Hippocampal formation (tissue), 2 donors: ENCODE data around the gene EVC2.
"Not testable (repeated sequence)": the region's sequence is repeated elsewhere in the genome, so short reads cannot be mapped to it uniquely, and the experiment has no call there.

Experiments
- DNase-seq, 2 donors: peaks; one replicate each; lab custom pipeline; 2025; lab: John Stamatoyannopoulos, UW

EVC2 gene

DNA sequence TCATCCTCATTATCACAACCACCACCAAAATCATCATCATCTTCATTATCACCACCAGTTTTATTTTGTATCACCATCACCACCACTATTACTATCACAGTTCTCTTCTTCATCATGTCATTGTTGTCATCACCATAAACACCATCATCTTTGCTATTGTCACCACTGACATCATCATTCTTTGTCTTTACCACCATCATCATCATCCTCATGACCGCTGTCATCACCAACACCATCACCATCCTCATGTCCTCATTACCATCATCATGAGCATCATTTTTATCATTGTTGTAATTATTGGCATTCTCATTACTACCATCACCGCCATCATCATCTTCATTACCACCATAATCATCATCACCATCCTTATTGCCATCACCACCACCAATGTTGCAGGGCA is 34.0 kb upstream of the EVC2 start:
- no peak for DNase-seq

DNA sequence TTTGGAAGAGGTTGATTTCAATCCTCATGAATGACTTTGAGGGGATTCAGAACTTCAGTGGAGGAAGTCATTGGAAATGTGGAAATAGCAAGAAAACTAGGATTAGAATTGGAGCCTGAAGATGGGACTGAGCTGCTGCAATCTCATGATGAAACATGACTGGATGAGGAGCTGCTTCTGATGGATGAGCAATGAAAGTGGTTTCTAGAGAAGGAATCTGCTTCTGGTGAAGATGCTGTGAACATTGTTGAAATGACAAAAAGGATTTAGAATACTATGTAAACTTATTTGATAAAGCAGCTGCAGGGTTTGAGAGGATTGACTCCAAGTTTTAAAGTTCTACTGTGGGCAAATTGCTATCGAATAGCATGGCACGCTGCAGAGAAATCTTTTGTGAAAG is 29.7 kb upstream of the EVC2 start:
- no peak for DNase-seq

DNA sequence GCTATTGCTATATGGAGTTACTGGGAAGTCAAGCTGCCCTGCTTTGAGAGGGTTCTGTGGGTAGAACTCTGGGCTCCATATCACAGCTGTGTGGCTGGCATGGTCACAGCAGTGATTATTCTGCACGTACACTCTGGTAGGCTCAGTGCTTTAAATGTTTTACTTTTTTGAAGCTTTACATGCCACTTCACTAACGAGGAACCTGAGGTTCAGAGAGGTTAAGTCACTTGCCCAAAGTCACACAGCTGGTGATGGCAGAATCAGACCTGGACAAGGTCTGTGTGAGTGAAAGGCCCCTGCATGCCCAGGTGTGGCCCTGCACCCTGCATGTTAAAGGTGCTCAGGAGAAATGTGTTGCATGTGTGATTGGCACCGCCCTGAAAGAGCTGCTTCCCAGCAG is 27.1 kb upstream of the EVC2 start:
- DNase-seq, result no peak

DNA sequence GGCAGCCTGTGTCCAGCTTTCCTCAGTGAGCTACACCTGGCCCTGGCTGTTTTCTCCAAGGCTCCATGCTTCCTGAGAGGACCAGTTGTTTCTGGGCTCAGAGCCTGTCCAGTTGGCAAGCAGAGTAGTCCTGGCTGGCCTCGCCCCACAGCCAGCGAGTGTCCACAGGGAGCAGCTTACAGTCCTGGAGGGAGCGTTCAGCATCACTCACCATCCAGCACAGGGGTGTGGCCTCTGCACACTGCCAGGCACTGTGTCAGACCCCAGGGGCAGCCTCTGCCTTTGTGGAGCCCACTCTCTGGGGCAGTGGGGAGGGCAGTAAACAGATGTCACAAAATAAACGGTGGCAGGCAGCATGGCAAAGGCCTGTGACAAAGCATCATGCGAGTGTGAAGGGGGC is 26.5 kb upstream of the EVC2 start:
- no peak for DNase-seq

DNA sequence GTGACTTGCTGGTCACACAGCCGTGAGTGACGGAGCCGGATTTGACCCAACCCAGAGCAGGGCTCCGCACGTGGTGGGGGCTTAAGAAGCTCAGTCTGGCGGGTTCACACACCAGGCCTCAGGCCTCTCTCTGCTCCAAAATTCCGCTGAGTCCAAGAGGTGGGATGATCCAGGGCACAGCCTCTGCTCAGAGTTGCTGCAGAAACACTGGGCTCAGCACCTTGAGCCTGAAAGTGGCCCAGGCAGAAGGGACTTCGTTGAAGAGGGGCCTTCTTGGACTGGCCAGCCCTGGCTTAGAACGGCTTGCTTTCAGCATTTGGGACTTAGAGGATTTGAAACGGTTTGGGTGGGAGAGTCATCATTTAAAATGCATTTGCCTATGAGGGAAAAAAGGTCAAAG is 23.8 kb upstream of the EVC2 start:
- no peak for DNase-seq

DNA sequence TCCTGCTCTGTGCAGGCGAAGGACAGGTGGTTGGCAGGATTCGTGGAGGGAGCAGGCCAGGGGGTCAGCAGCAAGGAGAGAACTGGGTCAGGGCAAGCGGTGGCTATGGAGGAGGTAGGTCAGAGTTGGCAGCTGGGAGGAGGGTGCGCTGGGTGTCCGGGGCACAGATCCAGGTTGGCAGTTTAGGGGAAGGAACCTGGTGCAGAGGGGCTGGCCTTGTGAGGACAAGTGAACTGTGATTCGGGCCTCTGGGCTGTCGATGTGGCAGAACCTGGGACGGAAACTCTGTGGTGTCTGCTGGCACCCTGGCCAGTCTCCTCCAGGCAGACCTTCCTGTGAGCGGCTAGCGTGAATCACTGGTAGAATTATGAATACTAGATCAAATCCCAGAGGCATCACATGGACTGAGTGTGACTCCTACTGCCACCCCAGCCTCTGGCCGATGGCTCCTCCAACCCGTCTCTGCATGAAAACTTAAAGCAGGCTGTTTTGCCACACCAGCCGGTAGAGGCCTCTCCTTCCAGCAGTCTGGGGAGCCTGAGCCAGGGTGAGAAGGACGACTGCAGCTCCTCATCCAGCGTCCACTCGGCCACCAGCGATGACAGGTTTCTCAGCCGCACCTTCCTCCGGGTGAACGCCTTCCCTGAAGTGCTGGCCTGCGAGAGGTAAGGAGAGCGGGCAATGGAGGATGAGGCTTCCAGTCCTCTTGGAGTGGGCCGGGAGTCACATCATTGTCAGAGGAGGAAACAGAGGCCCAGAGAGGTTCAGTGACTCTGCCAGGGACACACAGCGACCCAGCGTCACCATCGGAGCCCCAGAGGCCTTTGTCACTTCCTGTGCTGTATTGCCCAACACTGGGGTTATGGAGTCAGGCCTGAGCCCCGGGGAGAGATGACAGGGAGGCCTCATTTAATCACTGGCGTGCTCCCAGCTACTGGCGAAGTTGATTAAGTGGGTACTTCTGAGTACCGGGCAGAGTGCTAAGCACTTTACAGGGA is 22.9 kb upstream of the EVC2 start:
- DNase-seq, result no peak

DNA sequence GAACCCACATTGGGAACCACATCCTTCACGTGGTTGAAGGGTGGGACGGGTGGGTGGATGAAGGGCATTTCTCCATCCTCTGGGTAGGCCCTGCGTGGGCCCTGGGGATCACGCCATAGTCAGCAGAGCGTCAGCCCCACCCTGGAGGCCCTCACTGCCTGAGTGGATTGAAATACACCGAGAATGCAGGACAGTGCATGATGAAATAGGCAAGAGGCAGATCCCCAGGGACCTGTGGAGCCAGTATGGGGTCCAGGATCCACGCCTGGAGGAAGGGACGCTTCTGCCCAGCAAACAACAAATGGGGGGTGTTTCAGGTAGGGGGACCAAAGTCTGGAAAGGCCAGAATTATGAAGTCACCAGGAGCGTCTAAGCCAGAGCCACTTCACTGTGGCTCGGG is 22.1 kb upstream of the EVC2 start:
- DNase-seq, result no peak

DNA sequence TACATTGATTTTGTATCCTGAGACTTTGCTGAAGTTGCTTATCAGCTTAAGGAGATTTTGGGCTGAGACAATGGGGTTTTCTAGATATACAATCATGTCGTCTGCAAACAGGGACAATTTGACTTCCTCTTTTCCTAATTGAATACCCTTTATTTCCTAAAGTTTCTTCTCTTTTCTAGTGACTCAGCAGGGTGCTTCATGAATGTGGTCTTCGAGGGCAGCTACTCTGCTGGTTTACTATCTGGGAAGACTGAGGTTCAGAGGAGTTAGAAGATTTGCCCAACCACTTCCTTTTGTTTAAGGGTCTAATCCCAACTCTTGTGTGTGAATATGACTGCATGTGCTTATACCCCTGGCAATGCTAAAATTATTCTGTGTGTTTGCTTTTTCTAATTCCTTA is 20.1 kb upstream of the EVC2 start:
- not testable (repeated sequence) for DNase-seq

DNA sequence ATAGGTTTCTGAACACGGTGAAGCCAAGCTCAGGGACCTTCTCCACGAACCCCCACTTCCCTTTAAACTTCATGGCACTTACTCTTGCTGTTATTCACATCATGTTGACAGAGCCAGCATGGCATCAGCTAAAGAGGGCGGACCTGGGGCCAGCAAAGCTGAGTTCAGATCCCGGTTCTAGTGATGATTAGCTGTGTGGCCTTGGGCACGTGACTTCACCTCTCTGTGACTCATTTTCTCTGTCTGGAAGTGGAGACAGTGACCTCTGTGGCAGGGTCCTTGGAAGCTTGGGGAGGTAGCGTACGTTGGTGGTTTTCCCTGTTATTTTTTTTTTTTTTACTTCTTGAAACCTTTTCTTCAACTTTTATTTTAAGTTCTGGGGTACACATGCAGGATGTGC is 16.0 kb upstream of the EVC2 start:
- no peak for DNase-seq

DNA sequence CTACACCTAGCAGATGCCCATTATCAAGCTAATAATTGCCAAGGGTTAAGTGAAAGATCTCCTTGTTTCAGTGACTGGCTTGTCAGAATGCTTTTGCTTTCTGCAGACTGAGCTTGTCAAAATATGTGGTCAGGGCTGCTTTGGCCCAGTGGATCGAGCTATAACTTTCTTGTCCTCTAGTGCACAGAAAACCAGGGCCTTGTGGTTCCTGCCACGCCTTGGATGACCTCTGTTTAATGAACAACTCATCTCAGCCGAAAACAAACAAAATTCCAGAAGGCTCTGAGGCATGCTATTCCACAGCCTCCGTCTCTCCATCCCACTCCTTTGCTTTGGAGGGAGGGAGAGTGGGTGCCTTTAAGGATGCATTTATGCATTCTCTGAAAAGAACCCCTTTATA is 14.0 kb upstream of the EVC2 start:
- no peak for DNase-seq

DNA sequence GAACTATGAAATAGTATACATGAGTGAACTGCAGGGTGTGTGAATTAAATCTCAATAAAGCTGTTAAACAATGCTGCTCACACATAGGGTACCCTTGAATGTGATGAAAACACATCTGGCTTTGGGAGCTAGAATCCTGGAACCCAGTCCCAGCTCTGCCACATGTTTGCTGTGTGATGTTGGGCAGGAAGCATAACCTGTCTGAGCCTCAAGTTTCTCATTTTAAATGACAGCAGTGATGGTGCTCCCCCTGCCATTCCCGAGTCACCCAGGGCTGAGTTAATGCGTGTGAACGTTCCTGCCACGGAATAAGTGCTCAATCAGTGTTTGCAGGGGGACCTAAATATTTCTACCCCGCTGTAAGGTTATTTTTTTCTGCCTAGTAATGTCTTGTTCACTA is 13.6 kb upstream of the EVC2 start:
- no peak for DNase-seq

DNA sequence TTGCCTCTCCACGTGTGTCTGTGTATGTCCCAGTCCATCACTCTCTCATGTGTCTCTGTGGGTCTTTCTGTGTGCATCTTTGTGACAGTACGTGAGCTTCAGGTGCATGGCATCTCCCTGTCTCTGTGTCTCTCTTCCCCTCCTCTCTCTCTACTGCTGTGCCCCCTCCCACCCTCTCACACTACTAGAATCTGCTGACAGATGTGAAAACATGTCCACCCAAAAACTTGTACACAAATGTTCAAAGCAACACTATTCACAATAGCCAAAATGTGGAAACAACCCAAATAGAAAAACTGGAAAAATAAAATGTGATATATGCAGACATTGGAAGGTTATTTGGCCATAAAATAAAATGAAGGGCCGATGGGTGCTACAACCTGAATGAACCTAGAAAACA is 12.6 kb upstream of the EVC2 start:
- no peak for DNase-seq

DNA sequence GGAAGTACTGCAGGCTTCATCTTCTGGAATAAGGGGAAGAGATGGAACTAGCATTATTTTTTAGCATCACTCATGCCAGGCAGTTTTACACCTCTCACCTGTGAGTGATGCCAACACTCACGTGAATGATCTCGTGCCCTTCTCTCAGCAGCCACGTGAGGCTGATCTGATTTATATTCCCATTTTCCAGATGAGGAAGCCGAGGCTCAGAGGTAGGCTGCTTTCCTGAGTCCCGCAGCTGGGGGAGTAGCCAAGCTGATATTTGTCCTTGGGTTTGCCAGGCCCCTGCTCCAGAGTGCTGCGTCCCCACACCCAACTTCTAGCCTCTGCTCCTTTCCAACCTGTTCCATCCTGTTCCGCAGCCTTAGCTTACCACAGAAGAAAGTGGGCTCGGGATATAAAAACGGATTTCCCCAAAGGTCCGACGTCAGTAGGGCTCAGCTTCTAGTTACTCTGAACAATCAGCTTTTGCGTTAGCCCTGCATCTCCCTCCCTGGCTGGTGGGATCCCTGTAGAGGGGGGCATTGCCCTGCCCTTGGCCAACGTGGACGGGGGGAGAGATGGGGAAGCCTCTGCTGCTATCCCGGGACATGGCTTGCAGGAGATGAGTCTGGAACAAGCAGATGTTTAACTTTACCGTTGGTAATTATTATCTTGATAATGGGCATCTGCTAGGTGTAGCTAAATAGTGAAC is 11.9 kb upstream of the EVC2 start:
- no peak for DNase-seq

DNA sequence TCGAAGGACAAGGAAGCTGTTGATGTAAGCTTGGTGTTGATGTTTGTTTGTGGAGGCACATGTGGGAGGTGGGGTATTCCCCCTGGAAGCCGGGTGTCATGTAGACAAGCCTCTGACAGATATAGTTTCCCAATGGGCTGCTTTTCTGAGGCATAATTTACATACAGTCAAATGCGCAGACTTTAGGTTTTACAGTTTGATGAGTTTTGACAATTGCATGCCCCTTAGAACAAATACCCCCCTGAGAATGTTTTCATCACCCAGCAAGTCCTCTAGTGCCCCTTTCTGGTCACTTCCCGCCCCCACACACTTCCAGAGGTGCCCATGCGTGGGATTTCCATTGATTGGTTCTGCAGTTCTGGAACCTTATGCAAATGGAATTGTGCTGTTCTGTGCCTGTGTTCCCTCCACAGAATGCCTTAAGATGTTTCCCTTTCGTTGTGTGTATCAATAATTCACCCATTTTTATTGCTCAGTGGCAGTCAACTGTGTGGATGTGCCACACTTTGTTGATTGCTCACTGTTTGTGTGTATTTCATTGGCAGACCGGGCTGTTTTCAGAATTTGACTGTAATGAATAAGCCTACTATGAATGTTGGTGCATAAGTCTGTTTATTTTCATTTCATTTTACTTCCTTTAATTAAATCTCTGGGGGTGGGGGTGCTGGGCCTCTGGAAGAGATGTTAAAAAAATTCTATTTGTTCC is 11.1 kb upstream of the EVC2 start:
- DNase-seq, result no peak

DNA sequence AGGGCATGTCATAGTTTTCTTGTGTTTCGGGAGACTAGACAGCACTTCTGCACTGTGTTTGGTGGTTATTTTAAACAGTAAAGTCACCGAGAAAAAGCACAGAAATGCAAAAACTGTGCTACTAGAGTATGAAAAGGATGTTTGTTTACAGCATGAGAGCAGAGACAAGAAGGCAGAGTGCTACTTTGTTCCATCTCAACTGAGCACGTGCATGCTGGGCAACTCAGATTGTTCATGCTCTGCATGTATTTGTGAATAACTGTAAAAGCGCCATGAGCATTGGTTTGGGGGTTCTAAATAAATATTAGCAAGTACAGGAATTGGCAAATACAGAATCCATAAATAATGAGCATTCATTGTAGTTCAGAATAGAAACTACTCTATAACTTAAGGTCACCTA is 10.1 kb upstream of the EVC2 start:
- no peak for DNase-seq

DNA sequence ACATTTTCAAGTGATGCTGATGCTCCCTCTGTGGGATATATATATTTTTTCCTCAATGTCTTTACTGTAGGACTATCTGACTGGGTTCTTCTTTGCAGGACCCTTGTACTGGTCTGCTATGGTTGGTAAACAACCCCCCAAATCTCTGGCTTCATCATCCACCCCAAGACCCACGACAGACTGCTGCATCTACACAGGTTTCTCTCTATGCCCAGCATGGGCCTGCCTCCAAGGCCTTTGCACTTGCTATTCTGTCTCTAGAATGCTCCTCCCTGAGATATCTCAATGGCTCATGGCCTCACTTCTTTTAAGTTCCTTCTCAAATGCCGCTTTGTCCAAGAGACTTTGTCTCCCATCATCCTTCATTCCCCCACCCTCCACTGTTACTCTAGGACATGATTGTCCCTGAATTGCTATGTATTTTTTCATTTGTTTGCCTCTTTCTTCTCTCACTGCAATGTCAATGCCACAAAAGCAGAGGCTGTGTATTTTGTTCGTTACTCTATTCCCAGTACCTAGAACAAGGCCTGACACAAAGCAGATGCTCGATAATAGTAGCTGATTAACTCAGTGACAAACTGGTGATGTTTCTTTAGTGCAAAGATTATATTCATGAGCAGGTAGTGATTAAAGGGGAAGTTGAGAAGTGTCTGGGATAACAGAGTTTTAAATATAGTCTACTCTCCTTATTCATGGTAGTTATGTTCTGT is 9.2 kb upstream of the EVC2 start:
- no peak for DNase-seq

DNA sequence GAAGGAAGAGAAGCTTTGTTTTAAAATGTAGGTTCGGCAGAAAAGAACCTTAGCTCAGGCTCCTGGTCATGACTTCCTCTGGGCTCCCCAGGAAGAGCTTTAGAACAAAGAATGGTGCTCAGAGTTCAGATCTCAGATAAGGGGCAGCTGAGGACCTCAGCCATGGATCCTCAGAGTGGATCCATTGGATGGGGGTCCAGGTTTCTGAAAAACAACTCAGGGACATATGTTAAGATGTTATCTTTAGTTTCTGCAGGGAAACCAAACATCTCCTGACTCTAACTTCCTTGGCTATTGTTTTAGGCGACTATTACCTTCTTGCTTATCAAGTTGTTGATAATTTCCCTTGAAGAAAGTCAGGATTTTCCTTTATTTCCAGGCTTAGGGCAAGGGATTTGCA is 8.0 kb upstream of the EVC2 start:
- no peak for DNase-seq

DNA sequence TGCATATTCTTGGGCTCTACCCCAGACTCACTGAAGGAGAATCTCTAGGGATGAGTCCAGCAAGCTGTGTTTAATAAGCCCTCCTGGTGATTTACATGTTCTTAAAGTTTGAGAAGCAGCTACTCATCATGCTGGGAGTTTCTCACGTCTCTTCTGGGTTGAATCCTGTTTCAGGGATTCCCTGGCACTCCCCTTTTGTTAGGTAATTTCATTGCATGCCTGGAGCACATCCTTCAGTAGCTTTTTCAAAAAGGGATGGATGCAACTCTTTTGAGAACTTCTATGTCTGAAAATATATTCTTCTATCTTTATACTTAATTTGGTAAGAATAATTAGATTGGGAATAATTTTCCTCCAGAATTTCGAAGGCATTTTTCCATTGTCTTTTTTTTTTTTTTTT is 7.0 kb upstream of the EVC2 start:
- DNase-seq, result no peak

DNA sequence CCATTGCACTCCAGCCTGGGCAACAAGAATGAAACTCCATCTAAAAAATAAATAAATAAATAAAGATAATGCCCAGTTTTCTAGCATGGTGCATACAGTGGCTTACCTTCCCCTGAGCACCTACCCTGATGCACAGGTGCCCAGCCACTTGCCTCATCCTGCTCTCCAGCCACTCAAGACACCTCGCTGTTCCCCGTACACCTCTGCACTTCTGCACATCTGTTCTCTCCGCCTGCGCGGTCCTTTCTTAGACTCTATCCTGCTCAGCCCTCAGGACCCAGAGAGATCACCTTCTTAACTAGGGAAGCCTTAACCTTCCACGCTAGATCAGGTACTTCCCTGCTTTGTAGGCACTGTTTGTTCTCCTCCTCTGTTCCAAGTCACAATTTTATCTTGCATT is 5.5 kb upstream of the EVC2 start:
- no peak for DNase-seq

DNA sequence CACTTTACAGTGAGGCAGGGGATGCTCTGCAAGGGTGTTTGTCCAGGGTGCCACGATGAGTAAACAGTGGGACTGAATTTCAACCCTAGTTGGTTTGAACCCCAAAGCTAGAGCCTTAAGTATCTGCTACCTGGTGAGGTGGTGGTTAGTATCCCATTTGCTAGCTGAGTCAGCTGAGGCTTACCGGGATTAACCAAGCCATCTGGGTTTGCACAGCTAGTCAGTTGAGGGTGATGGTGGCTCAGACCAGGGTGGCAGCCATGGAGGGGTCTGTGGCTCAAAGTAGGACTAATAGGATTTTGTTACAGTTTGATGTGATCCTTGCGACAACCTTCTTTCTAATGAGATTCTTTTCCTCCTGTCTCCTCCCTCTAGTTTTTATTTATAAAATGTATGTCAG is 4.6 kb upstream of the EVC2 start:
- DNase-seq, result no peak

DNA sequence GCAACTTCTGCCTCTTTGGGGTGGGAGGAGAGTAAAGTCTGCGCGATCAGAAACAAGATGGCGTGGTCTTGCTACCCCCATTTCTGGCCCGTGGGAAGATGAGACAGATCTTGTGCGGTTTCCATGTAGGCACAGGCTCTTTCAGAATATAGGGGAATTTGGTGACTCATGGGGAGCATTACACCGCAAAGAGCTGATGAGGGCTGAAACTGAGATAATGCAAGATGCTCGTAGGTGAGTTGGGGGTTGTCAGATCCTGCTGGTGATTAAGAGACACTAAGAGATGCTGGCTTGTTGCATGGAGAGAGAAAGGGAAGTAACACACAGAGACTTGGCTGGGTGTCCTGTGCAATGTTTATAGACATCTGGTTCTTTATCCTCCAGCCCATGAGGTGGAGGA is 4.2 kb upstream of the EVC2 start:
- no peak for DNase-seq
